Testis (tissue), 3 donors: ENCODE data around the gene FKBP10. TPM values are rescaled to one million over a fixed set of nuclear protein-coding genes. Genes with fewer than 3 reads are reported as not detected.

Experiments
- DNase-seq: peaks from one replicate; pipeline ENCODE4 v3.0.0-alpha.2; 2019
- H3K27ac ChIP-seq, 2 donors: fragments of 200-600 bp; sonication (generic); one replicate each; pipeline ENCODE4 v1.5.1; 2019
- H3K27me3 ChIP-seq: fragments of 200-600 bp; sonication (generic); one replicate; pipeline ENCODE4 v1.5.1; 2019
- H3K36me3 ChIP-seq: fragments of 200-600 bp; sonication (generic); one replicate; pipeline ENCODE4 v1.5.1; 2017; ENCODE audit warnings: low read depth; ENCODE audit errors: missing control alignments
- H3K4me1 ChIP-seq: fragments of 200-600 bp; sonication (generic); one replicate; pipeline ENCODE4 v1.5.1; 2019
- H3K4me3 ChIP-seq, 2 donors: fragments of 200-600 bp; sonication (generic); one replicate each; pipeline ENCODE4 v1.5.1; 2017 to 2019
- H3K9me3 ChIP-seq: fragments of 200-600 bp; sonication (generic); one replicate; pipeline ENCODE4 v1.5.1; 2017
- CTCF ChIP-seq, 3 experiments: fragments of 450-650 bp in 2 of 3; fragments of 200-600 bp in 1 of 3; sonication (generic) in 1 of 3; IDR thresholded peaks; one replicate each; pipeline ENCODE4 v1.5.1; 2016 to 2019; ENCODE audit warnings: antibody characterized with exemption in 3 of 3, mild to moderate bottlenecking in 2 of 3, moderate library complexity in 1 of 3
- POLR2A ChIP-seq: fragments of 450-650 bp; IDR thresholded peaks from one replicate; pipeline ENCODE4 v1.6.1; 2017; ENCODE audit warnings: antibody characterized with exemption, mild to moderate bottlenecking, moderate library complexity
- WGBS, 2 donors: methylation state at CpG; one replicate each; pipeline ENCODE4 v1.1.5; 2018; 5-methylcytosine and 5-hydroxymethylcytosine counted together
- intact Hi-C: fragments of 100-400 bp; cut with DNase I; formaldehyde crosslinking; loops from one replicate; pipeline ENCODE4 v1.15.1; 2023; ENCODE audit warnings: low total_unique reads
- polyA plus RNA-seq: library from polyadenylated mRNA; stranded (reverse); fragments of 350-450 nt; fragmentation: Illumina TruSeq; extraction: RNeasy Lipid Tissue Mini Kit (QIAGEN cat#74804); gene quantifications from one replicate; pipeline ENCODE4 v1.2.3, GENCODE V29; 2014; ENCODE audit warnings: low read depth, low replicate concordance; ENCODE audit not compliant: insufficient read depth
- total RNA-seq, 2 donors: library from RNA; depleted of rRNA; stranded (reverse); fragments of >200 nt; gene quantifications; one replicate each; pipeline ENCODE4 v1.2.3, GENCODE V29; 2016

The FKBP10 gene
- total and polyA plus RNA-seq, 3 donors from 2014 or later: 31.4 to 37.8 (median 36.5) TPM

- intact Hi-C loops: no loop called here
- Histone ChIP-seq H3K4me3 (no peak overlapping the region), H3K27ac (no peak overlapping the region), H3K9me3 (no peaks in the 10 kb centered on the region), H3K27me3 (no peaks in the 10 kb centered on the region), H3K36me3 (no peaks in the 10 kb centered on the region), H3K4me1 (peaks cover 6% of the 10 kb centered on the region)
- WGBS, 2 donors: 55 to 63% methylated on average over 9 to 18 of the region's 18 CpGs
- DNase-seq: no peak
- TF ChIP-seq POLR2A: no peak
- no peak for TF ChIP-seq CTCF (IDR thresholded peaks at IDR 0.05)
Observed at GRCh38 chr17:41800601-41801373, 12.0 kb upstream of the FKBP10 start.

GRCh38 chr17:41801374-41802271, 11.2 kb upstream of the FKBP10 start:
- TF ChIP-seq POLR2A: no peak
- peak; percentile 95 to 98 (median 97) for TF ChIP-seq CTCF (IDR thresholded peaks at IDR 0.05)
- Histone ChIP-seq H3K27ac (no peak overlapping the region), H3K4me3 (no peak overlapping the region), H3K4me1 (peaks cover 6% of the 10 kb centered on the region), H3K36me3 (no peaks in the 10 kb centered on the region), H3K9me3 (no peaks in the 10 kb centered on the region), H3K27me3 (no peaks in the 10 kb centered on the region)
- 28 to 44% methylated on average over 5 to 14 of the region's 14 CpGs for WGBS, 2 donors
- DNase-seq: peak; percentile 89
- intact Hi-C loops: no loop called here

GRCh38 chr17:41803049-41804020, 9.5 kb upstream of the FKBP10 start:
- intact Hi-C loops: no loop called here
- Histone ChIP-seq H3K4me3 (no peak overlapping the region), H3K27me3 (no peaks in the 10 kb centered on the region), H3K4me1 (peaks cover 6% of the 10 kb centered on the region), H3K36me3 (no peaks in the 10 kb centered on the region), H3K27ac (no peak overlapping the region), H3K9me3 (no peaks in the 10 kb centered on the region)
- 78 to 79% methylated on average over 15 to 24 of the region's 24 CpGs for WGBS, 2 donors
- no peak for DNase-seq
- TF ChIP-seq CTCF (IDR thresholded peaks at IDR 0.05): no peak
- TF ChIP-seq POLR2A: no peak

- TF ChIP-seq CTCF (IDR thresholded peaks at IDR 0.05): no peak
- TF ChIP-seq POLR2A: no peak
- intact Hi-C loops: no loop called here
- H3K27ac ChIP-seq: no peak overlapping the region
- H3K9me3 ChIP-seq: no peaks in the 10 kb centered on the region
- no peaks in the 10 kb centered on the region for H3K36me3 ChIP-seq
- no peaks in the 10 kb centered on the region for H3K27me3 ChIP-seq
- H3K4me3 ChIP-seq: no peak overlapping the region
- peaks cover 9% of the 10 kb centered on the region for H3K4me1 ChIP-seq
- 90 to 92% methylated on average over 2 to 8 of the region's 8 CpGs for WGBS, 2 donors
- DNase-seq: no peak
Observed at GRCh38 chr17:41806685-41807445, 5.9 kb upstream of the FKBP10 start.
